ENCODE data around the gene HDAC11. TPM values are rescaled to one million over a fixed set of nuclear protein-coding genes. Genes with fewer than 3 reads are reported as not detected.

HDAC11 gene
- total RNA-seq, 1 experiment from 2014 or later: 12.0 TPM

DNA sequence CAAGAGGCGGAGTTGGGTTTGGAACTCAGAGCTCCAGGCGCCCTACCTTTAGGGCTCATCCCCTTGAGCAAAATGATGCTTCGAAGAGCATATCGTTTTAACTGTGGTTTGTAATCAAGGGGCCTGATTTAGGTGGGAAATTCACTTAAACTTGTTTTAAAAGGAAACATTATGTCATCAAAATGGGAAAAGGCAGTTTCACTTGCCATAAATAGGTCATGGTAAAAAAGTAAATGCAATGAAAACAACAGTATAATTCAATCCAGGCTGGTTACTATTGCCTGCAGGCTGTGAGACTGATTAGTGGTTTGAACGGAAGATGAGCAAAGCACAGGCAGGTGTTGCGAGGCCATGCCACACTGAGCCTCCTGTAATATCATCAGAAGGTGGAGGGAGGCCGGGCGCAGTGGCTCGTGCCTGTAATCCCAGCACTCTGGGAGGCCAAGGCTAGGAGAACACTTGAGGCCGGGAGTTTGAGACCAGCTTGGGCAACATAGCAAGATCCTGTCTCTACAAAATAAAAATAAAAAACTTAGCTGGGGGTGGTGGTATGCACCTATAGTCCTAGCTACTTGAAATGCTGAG is 2.1 kb downstream of the HDAC11 start:
- peak; percentile 2 for DNase-seq (ENCODE audit: low spot score)
- Mint-ChIP-seq H3K4me1 (peaks cover 32% of the 10 kb centered on the region), H3K27ac (no peak overlapping the region), H3K9me3 (no peaks in the 10 kb centered on the region), H3K27me3 (ENCODE audit: low read depth) (peaks cover 16% of the 10 kb centered on the region), H3K4me3 (no peak overlapping the region), H3K36me3 (no peaks in the 10 kb centered on the region)
- ATAC-seq: no peak
- ChIA-PET CTCF (interaction anchor here (1.2 to 6.6 kb wide), 6 partner anchors 10 to 391 kb away, joined by 3 to 66 read pairs (median 24); no protein-coding TSS in a partner anchor), POLR2A (no interaction called here)
- no peak for TF ChIP-seq PRRX2 (CRISPR knock-in tag; IDR thresholded peaks at IDR 0.05)
- no peak for TF ChIP-seq RORB (CRISPR knock-in tag; IDR thresholded peaks at IDR 0.05)
- no peak for TF ChIP-seq ZBTB21 (CRISPR knock-in tag; IDR thresholded peaks at IDR 0.05; ENCODE audit: borderline replicate concordance)
- no peak for TF ChIP-seq ETV6 (CRISPR knock-in tag; IDR thresholded peaks at IDR 0.05)
- no peak for TF ChIP-seq GRHL2 (CRISPR knock-in tag; IDR thresholded peaks at IDR 0.05; ENCODE audit: insufficient replicate concordance, severe bottlenecking)
- TF ChIP-seq FOXK1 (CRISPR knock-in tag; IDR thresholded peaks at IDR 0.05): no peak
- no peak for TF ChIP-seq ZNF138 (CRISPR knock-in tag; conservative IDR thresholded peaks at IDR 0.05)
- TF ChIP-seq ARID4B (CRISPR knock-in tag; IDR thresholded peaks at IDR 0.05; ENCODE audit: borderline replicate concordance): no peak
- TF ChIP-seq JUN (CRISPR knock-in tag; IDR thresholded peaks at IDR 0.05): no peak
- TF ChIP-seq TP53 (CRISPR knock-in tag; IDR thresholded peaks at IDR 0.05): no peak
- no peak for TF ChIP-seq ZNF121 (CRISPR knock-in tag; IDR thresholded peaks at IDR 0.05)
- TF ChIP-seq ELF4 (CRISPR knock-in tag; IDR thresholded peaks at IDR 0.05; ENCODE audit: low read depth): no peak
- no peak for TF ChIP-seq MYBL2 (CRISPR knock-in tag; IDR thresholded peaks at IDR 0.05)
- TF ChIP-seq, protein P1, sequence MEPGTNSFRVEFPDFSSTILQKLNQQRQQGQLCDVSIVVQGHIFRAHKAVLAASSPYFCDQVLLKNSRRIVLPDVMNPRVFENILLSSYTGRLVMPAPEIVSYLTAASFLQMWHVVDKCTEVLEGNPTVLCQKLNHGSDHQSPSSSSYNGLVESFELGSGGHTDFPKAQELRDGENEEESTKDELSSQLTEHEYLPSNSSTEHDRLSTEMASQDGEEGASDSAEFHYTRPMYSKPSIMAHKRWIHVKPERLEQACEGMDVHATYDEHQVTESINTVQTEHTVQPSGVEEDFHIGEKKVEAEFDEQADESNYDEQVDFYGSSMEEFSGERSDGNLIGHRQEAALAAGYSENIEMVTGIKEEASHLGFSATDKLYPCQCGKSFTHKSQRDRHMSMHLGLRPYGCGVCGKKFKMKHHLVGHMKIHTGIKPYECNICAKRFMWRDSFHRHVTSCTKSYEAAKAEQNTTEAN (CRISPR knock-in tag; IDR thresholded peaks at IDR 0.05): no peak
- TF ChIP-seq CBFB (CRISPR knock-in tag; IDR thresholded peaks at IDR 0.05; ENCODE audit: low read depth): no peak
- no peak for TF ChIP-seq ZNF263 (CRISPR knock-in tag; IDR thresholded peaks at IDR 0.05; ENCODE audit: low read depth)
- no peak for TF ChIP-seq ZNF425 (CRISPR knock-in tag; conservative IDR thresholded peaks at IDR 0.05)

- ChIA-PET CTCF (interaction anchor here (1.5 to 6.6 kb wide), 4 partner anchors 11 to 391 kb away, joined by 4 to 30 read pairs (median 16); no protein-coding TSS in a partner anchor), POLR2A (interaction anchor here (0.7 kb wide), 1 partner anchor 163 kb away, joined by 3 read pairs; no protein-coding TSS in a partner anchor)
- no peak overlapping the region for H3K27ac Mint-ChIP-seq
- H3K9me3 Mint-ChIP-seq: no peaks in the 10 kb centered on the region
- ATAC-seq (no peak), DNase-seq (ENCODE audit: low spot score) (peak; percentile 9)
- H3K36me3 Mint-ChIP-seq: no peaks in the 10 kb centered on the region
- H3K4me1 Mint-ChIP-seq: peaks cover 24% of the 10 kb centered on the region
- H3K27me3 Mint-ChIP-seq (ENCODE audit: low read depth): peaks cover 16% of the 10 kb centered on the region
- no peak overlapping the region for H3K4me3 Mint-ChIP-seq
- TF ChIP-seq AR (CRISPR knock-in tag; IDR thresholded peaks at IDR 0.05) (no peak), CBFB (CRISPR knock-in tag; IDR thresholded peaks at IDR 0.05; ENCODE audit: low read depth) (no peak), MLX (CRISPR knock-in tag; IDR thresholded peaks at IDR 0.05) (no peak), NR1H2 (CRISPR knock-in tag; IDR thresholded peaks at IDR 0.05) (no peak), CREB1 (CRISPR knock-in tag; IDR thresholded peaks at IDR 0.05) (no peak), ZNF671 (CRISPR knock-in tag; IDR thresholded peaks at IDR 0.05) (no peak), ESRRA (CRISPR knock-in tag; IDR thresholded peaks at IDR 0.05; ENCODE audit: borderline replicate concordance) (no peak)
- TF ChIP-seq, protein P1 (CRISPR knock-in tag; IDR thresholded peaks at IDR 0.05): no peak
These were observed 3.2 kb downstream of the HDAC11 start for GRCh38 chr3:13483286-13483685.
